ENCODE measurements around the gene L3MBTL3.

Gene L3MBTL3

DNA sequence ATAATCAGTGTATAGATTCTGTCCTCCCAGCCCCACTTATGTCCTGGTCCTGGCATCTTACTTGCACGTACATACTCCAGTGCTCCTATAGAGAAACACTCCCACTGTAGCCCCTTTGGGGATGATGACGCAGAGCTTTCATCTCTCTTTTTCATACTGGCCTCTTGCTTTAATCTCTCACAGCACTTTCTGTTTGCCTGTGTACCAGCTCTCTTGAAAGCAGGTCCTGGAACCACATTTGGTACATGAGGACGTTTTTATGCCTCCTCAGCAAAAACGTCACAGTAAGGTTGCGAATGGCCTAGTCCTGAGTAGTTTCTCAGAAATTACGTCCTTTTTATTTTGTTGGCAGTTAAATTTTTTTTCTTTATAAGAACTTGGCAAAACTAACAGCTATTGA, 10.8 kb downstream of the L3MBTL3 start:
- DNase-seq, result no peak

- no peak for DNase-seq
Observed at GRCh38 chr6:130032758-130033340, 14.5 kb downstream of the L3MBTL3 start.

GRCh38 chr6:130033949-130034348, 15.6 kb downstream of the L3MBTL3 start:
- DNase-seq, result no peak

GRCh38 chr6:130034378-130035146, 16.2 kb downstream of the L3MBTL3 start:
- DNase-seq, result no peak

- no peak for DNase-seq
Observed at GRCh38 chr6:130035211-130035610, 16.8 kb downstream of the L3MBTL3 start.

DNA sequence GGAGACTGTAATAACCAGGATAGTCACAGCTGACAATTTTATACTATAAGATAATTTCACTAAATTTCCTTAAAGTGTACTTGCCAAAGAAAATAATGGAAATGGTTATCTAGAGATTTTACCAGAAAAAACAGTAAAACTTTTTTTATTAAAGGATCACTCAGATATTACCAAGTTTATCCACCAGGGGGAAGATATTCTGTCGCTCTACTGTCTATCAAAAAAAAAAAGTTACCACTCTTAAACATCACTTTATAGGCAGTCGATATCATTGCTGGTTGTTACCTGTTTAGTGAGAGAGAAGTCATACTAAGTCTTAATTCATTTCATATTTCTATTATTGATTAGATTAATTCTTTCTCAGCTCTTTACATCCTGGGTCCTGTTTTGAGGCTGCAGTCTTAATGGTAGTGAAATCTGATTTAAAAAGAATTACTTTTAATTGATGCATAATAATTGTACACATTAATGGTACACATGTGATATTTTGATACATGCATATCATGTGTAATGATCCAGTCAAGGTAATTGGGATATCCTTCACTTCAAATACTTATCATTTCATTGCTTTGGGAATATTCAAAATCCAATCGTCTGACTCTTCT, 18.9 kb downstream of the L3MBTL3 start:
- no peak for DNase-seq

DNA sequence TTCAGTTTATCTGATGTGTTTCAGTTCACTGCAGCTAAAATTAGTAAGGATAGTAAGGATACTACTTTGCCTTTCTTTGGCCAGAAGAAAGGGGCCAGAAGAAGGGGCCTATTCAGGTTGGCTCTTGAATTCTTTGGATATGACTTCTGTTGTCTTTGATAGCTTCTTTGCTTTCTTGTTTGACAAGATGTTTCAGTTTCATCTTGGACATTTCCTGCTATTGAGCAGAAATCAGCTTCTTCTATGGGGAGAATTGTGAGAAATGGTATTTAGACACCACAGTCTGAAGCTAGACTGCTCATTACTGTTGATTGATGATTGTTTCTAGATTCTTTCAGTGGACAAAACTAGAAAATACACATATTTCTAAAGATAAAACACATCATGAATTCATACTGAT, 23.2 kb downstream of the L3MBTL3 start:
- no peak for DNase-seq

GRCh38 chr6:130043344-130043743, 25.0 kb downstream of the L3MBTL3 start:
- DNase-seq, result no peak

GRCh38 chr6:130045622-130046021, 27.2 kb downstream of the L3MBTL3 start:
- DNase-seq, result no peak

- DNase-seq, result no peak
Observed at GRCh38 chr6:130046671-130047070, 28.3 kb downstream of the L3MBTL3 start.

DNA sequence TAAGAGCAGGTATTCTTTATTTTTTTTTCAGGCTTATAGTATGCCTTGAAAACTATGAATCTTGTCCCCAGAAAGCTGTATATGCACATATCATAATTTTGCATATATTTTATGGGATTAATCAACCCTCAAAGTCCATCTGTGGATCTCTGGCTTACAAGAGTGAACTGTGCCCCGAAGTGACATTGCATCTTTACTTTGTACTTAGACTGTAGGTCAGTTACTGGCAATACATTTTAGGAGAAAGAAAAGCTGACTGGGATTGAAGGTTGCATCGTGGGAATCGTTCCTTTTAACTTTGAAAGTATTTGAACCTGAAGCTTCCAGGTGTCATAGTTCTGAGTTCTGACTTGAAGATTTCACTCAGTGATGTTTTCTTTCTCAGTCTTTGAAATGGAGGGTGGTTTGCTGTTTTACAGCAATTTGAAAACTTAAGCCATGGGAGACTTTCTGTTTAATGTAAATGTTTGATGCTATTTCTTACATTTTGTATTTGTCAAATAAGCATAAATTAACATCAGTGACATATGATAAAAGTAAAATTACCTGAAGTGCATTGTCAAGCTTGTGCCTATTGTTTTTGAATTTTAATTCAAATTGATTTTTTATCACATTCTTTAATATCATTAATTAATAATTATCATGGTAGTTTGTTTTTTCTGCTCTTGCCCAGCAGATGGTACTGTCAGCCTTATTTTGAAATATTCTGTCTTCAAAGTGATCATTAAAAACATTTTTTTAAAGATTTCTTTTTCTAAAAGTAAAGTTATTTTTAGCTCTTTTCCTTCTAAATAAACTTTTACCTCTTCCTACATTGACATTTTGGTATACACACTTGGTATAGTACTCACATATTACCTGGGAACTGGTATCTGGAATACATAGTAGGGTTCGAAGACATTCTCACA, 29.0 kb downstream of the L3MBTL3 start:
- DNase-seq, result no peak

- DNase-seq, result no peak
Observed at GRCh38 chr6:130050230-130050629, 31.8 kb downstream of the L3MBTL3 start.

- no peak for DNase-seq
Observed at GRCh38 chr6:130054725-130055124, 36.3 kb downstream of the L3MBTL3 start.

GRCh38 chr6:130055271-130055670, 36.9 kb downstream of the L3MBTL3 start:
- DNase-seq, result no peak

GRCh38 chr6:130057495-130057894, 39.1 kb downstream of the L3MBTL3 start:
- DNase-seq, result no peak

- DNase-seq, result no peak
Observed at GRCh38 chr6:130063806-130064205, 45.4 kb downstream of the L3MBTL3 start.

DNA sequence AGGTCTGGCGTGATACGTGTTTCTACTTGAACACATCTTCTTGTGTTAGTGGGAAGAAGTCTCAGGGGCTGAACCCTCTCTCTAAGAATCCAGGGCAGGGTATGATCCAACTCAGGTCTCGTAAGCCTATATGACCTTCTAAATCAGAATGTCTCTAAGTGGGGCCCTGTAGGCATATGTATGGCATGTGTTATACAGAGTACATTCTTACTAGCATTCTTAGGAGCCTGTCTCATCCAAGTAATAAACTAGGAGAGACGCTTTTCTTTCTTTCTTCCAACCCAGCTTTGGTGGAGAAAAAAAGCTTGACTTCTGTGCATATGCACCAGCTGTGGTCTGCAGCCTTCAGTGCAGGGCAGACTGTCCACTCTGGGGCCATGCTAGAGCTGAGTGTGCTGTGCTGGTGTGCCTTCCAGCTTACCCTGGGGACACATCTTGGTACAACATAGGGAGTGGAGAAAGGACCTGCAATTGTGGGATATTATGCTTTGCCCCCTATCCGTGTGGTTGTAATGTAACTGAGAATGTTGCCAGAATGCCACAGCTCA, 47.3 kb downstream of the L3MBTL3 start:
- DNase-seq, result no peak

DNA sequence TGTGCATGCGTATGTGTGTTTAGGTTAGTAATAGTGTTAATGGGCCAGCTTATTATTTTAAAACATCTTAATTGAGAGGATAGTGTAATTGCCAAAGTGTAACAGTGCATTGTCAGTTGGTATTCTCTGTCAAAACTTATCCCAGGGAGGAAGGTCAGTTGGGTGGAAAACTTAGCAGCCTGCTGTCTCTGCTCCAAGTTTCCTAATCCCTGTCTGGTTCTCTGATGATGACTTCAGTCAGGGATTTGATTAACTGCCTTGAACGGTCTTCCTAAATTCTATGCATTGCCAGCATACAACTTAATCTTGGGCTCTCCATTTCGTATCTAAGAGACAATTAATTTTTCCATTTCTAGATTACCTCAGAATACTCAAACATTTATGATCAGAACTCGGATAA, 51.1 kb downstream of the L3MBTL3 start:
- DNase-seq, result no peak

DNA sequence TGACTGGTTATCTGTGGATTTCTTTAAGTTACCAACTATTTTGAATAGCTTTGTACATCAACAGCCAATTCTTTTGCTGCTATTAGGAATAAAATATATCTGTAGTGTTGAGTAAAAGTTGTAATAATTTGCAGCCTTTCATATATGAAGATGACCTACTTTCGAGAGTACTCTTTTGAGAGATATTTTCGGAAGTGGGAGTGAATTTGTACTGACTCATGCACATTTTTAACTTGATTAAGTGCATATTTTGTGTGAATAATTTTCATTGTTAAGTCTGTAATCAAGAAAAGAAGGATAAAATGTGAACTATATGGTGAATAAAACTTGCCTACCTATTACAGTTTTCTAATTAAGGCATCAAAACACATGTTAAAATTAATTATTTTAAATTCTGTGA, 51.9 kb downstream of the L3MBTL3 start:
- no peak for DNase-seq

- DNase-seq, result no peak
Observed at GRCh38 chr6:130070792-130071191, 52.4 kb downstream of the L3MBTL3 start.

DNA sequence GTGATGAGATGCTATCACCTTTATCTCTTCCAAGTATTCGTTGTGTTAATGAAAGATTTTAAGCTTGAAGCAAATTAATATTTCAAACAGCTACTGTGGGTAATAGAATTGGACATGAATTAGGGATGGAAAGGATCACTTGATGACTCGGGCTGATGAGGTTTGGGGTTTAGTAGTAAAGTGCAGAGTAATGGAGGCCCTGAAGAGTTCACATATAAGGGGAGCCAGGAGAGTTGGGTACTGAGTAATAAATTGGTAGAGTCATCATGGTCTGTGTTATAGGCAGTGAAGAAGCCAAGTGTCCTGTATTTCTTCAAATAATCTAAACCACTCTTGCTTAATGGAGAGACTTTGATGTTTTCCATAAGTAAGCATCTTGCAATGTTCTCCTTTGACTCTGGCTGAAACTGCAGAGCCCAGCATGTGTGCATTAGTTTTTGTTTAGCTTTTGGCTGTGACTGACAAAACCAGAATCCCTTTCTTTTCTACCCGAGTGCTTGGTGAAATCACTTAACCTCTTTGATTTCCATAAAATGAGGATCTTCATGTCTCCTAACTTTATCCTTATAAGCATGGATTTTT, 57.6 kb downstream of the L3MBTL3 start:
- DNase-seq, result no peak

- no peak for DNase-seq
Observed at GRCh38 chr6:130076512-130076911, 58.1 kb downstream of the L3MBTL3 start.

DNA sequence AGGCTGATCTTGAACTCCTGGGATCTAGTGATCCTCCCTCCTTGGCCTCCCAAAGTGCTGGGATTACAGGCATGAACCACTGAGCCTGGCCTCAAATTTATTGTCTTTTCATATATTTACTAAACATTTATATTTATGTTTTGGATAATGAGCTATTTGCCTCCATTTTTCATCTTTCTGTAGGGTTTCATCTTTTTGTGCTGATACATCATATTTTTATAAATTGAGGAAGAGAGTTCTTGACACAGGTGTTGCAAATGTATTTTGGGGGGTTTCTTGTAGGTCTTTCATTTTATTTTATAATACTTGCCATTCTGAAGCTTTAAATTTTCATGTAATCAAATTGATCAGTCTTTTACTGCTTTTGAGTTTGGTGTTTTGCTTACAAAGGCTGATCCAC, 72.4 kb downstream of the L3MBTL3 start:
- DNase-seq, result no peak
